Calu3 (cell line): ENCODE results near the gene ETV5. TPM values are rescaled to one million over a fixed set of nuclear protein-coding genes. Genes with fewer than 3 reads are reported as not detected.

Source experiments
- BruUV-seq: library from RNA; stranded (reverse); fragments of 400-500 nt; replicated peaks from 2 replicates; lab custom pipeline; 2021; lab: Mats Ljungman, UMichigan
- CTCF ChIA-PET: fragments of 300-600 bp; sonication (Branson Sonifier 250); formaldehyde crosslinking; loops from one replicate; lab custom pipeline; 2022; ENCODE audit warnings: antibody characterized with exemption; lab: Charles Lee
- DNase-seq: peaks from one replicate; pipeline ENCODE4 v3.0.0; 2022
- H3K27ac Mint-ChIP-seq: one replicate; pipeline ENCODE4 v1.8.0; 2022; ENCODE audit warnings: mixed read lengths; ENCODE audit not compliant: unreplicated experiment
- H3K27me3 Mint-ChIP-seq: one replicate; pipeline ENCODE4 v1.8.0; 2022; ENCODE audit warnings: mixed read lengths; ENCODE audit not compliant: unreplicated experiment
- H3K36me3 Mint-ChIP-seq: one replicate; pipeline ENCODE4 v1.8.0; 2022; ENCODE audit warnings: mild to moderate bottlenecking, moderate library complexity, mixed read lengths; ENCODE audit not compliant: insufficient read depth, unreplicated experiment
- H3K4me1 Mint-ChIP-seq: one replicate; pipeline ENCODE4 v1.8.0; 2022; ENCODE audit warnings: mild to moderate bottlenecking, low read depth, mixed read lengths; ENCODE audit not compliant: unreplicated experiment
- H3K4me3 Mint-ChIP-seq: one replicate; pipeline ENCODE4 v1.8.0; 2022; ENCODE audit warnings: mild to moderate bottlenecking, low read depth, moderate library complexity, mixed read lengths; ENCODE audit not compliant: unreplicated experiment
- H3K9me3 Mint-ChIP-seq: one replicate; pipeline ENCODE4 v1.8.0; 2022; ENCODE audit warnings: low read depth, mixed read lengths; ENCODE audit not compliant: unreplicated experiment
- CTCF ChIP-seq: fragments of 200-600 bp; IDR thresholded peaks from one replicate; pipeline ENCODE4 v1.8.0; 2022; ENCODE audit warnings: antibody characterized with exemption; ENCODE audit not compliant: unreplicated experiment
- intact Hi-C: fragments of 100-400 bp; cut with micrococcal nuclease; formaldehyde crosslinking; loops from one replicate; pipeline ENCODE4 v1.10.0; 2022; ENCODE audit not compliant: unreplicated experiment
- total RNA-seq: library from RNA; stranded (reverse); gene quantifications from 2 replicates; pipeline ENCODE4 v1.2.3, GENCODE V29; 2022

The ETV5 gene
- total RNA-seq, 1 experiment from 2014 or later, result 108 TPM

DNA sequence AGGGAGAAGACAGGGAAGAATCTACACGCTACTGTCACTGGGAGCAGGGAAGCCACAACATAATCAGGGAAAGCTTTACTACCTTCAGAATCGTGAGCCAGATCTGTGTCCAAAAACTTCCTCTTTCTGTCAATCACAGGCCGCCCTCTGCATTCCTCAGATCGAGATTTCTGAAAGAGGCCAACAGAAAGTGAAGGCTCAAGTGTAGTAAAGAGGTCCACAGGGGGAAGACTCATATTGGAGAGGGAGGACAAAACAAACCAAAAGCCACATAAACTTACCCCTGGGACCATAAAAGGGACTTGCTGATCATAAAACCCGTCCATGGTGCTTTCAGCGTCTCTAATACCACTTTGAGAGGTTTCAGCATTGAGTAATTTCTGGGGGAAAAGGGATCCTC, 3.3 kb downstream of the ETV5 start:
- Mint-ChIP-seq H3K27ac (peak overlapping the region; percentile 70), H3K9me3 (no peaks in the 10 kb centered on the region)
- TF ChIP-seq CTCF, result no peak

DNA sequence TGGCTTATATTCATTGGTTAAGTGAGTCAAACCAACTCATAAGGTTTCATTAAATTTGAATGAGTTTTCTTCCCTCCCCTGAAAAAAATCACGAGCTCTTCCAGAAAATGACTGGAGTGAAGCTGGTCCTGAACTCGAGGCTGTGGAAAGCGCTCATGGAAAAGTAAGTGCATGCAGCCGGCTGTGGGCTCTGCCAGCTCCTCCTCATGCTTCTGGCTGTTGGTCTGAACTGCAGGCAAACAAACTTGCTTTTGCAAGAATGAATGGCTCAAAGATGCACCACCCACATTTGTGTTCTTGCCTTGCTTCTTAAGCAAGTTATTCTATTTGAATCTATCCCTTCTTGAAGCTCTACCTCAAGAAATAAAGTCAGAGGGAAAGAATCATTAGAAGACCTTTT, 6.2 kb downstream of the ETV5 start:
- Mint-ChIP-seq H3K27me3 (no peaks in the 10 kb centered on the region), H3K9me3 (no peaks in the 10 kb centered on the region), H3K4me1 (peaks cover 58% of the 10 kb centered on the region), H3K27ac (no peak overlapping the region), H3K4me3 (no peak overlapping the region), H3K36me3 (peaks cover 57% of the 10 kb centered on the region)
- no peak for TF ChIP-seq CTCF
- CTCF ChIA-PET, result interaction anchor here (0.8 to 2.8 kb wide), 2 partner anchors 139 to 149 kb away, joined by 6 to 15 read pairs; no protein-coding TSS in a partner anchor
- BruUV-seq, result no TSS peak
- DNase-seq, result no peak
- intact Hi-C loops, result no loop called here

More for the DNA sequence above, 3.3 kb downstream of the ETV5 start:
- BruUV-seq, result no TSS peak
- intact Hi-C loops, result loop anchor here (5.0 kb wide), 1 partner anchor 47 kb away; no protein-coding TSS in a partner anchor
- H3K4me3 Mint-ChIP-seq, result peak overlapping the region; percentile 42
- CTCF ChIA-PET, result interaction anchor here (1.2 kb wide), 1 partner anchor 37 kb away, joined by 3 read pairs; no protein-coding TSS in a partner anchor
- DNase-seq, result no peak
- H3K27me3 Mint-ChIP-seq, result no peaks in the 10 kb centered on the region
- H3K4me1 Mint-ChIP-seq, result peaks cover 37% of the 10 kb centered on the region
- peaks cover 72% of the 10 kb centered on the region for H3K36me3 Mint-ChIP-seq

- no peak for DNase-seq
- intact Hi-C loops, result no loop called here
- CTCF ChIA-PET, result no interaction called here
- Mint-ChIP-seq H3K4me3 (no peak overlapping the region), H3K4me1 (peaks cover 77% of the 10 kb centered on the region), H3K9me3 (no peaks in the 10 kb centered on the region), H3K27me3 (no peaks in the 10 kb centered on the region), H3K27ac (no peak overlapping the region), H3K36me3 (peaks cover 62% of the 10 kb centered on the region)
- no peak for TF ChIP-seq CTCF
- no TSS peak for BruUV-seq
These were observed 8.5 kb downstream of the ETV5 start for GRCh38 chr3:186100398-186100797.

GRCh38 chr3:186099178-186099577, 9.7 kb downstream of the ETV5 start:
- BruUV-seq, result no TSS peak
- H3K27ac Mint-ChIP-seq, result peak overlapping the region; percentile 81
- peaks cover 74% of the 10 kb centered on the region for H3K4me1 Mint-ChIP-seq
- intact Hi-C loops, result loop anchor here (10.0 kb wide), 1 partner anchor 446 kb away; the partner anchor contains the start of gene CRYGS
- no peak for TF ChIP-seq CTCF
- CTCF ChIA-PET, result interaction anchor here (0.6 to 3.5 kb wide), 6 partner anchors 9 to 471 kb away, joined by 3 to 36 read pairs (median 5); partner anchors contain the start of genes DNAJB11 and ETV5
- no peaks in the 10 kb centered on the region for H3K9me3 Mint-ChIP-seq
- no peaks in the 10 kb centered on the region for H3K27me3 Mint-ChIP-seq
- peaks cover 65% of the 10 kb centered on the region for H3K36me3 Mint-ChIP-seq
- peak overlapping the region; percentile 75 for H3K4me3 Mint-ChIP-seq
- peak; percentile 65 for DNase-seq
